DOHH2 (cell line): ENCODE data around the gene COMMD8.

Experiments
- H3F3A ChIP-seq: fragments of 200-600 bp; sonication (generic), shearing (Covaris generic); 2 replicates; pipeline ENCODE4 v1.6.0; 2016; ENCODE audit warnings: antibody characterized with exemption, mild to moderate bottlenecking; ENCODE audit not compliant: control insufficient read depth, insufficient read depth
- H3K27ac ChIP-seq: fragments of 200-600 bp; sonication (generic); 2 replicates; pipeline ENCODE4 v1.5.1; 2014; ENCODE audit warnings: low read depth, mild to moderate bottlenecking, low read length, moderate library complexity
- H3K27me3 ChIP-seq: fragments of 200-600 bp; sonication (generic); 2 replicates; pipeline ENCODE4 v1.6.1; 2014; ENCODE audit warnings: mild to moderate bottlenecking, low read length, mixed read lengths; ENCODE audit not compliant: control insufficient read depth
- H3K36me3 ChIP-seq: fragments of 200-600 bp; sonication (generic); 2 replicates; pipeline ENCODE4 v1.6.1; 2014; ENCODE audit warnings: mild to moderate bottlenecking, low read length, moderate library complexity, mixed read lengths; ENCODE audit not compliant: control insufficient read depth
- H3K4me1 ChIP-seq: fragments of 200-600 bp; sonication (generic); 2 replicates; pipeline ENCODE4 v1.6.1; 2014; ENCODE audit warnings: mild to moderate bottlenecking, low read length, mixed read lengths; ENCODE audit not compliant: control insufficient read depth
- H3K4me2 ChIP-seq: fragments of 200-600 bp; sonication (generic); 2 replicates; pipeline ENCODE4 v1.6.0; 2014; ENCODE audit warnings: mild to moderate bottlenecking, low read length, moderate library complexity
- H3K4me3 ChIP-seq: fragments of 200-600 bp; sonication (generic); 2 replicates; pipeline ENCODE4 v1.5.1; 2014; ENCODE audit warnings: mild to moderate bottlenecking, low read length, mixed read lengths
- H3K79me2 ChIP-seq: fragments of 200-600 bp; sonication (generic); 2 replicates; pipeline ENCODE4 v1.6.1; 2014; ENCODE audit warnings: mild to moderate bottlenecking, low read length, mixed read lengths; ENCODE audit not compliant: control insufficient read depth
- H3K9me2 ChIP-seq: fragments of 200-600 bp; sonication (generic); replicated peaks from 2 replicates; pipeline ENCODE4 v1.6.1; 2014; ENCODE audit warnings: mild to moderate bottlenecking, low read length, mixed read lengths; ENCODE audit not compliant: control insufficient read depth
- H3K9me3 ChIP-seq: fragments of 200-600 bp; sonication (generic); 2 replicates; pipeline ENCODE4 v1.6.1; 2014; ENCODE audit warnings: antibody characterized with exemption, low read length, mixed read lengths; ENCODE audit not compliant: control insufficient read depth, insufficient read depth
- H4K20me1 ChIP-seq: fragments of 200-600 bp; sonication (generic); 2 replicates; pipeline ENCODE4 v1.6.0; 2014; ENCODE audit warnings: low read depth, mild to moderate bottlenecking, antibody characterized with exemption, low read length, moderate library complexity; ENCODE audit not compliant: control insufficient read depth, insufficient read depth
- CTCF ChIP-seq: fragments of 200-600 bp; sonication (generic); IDR thresholded peaks from one replicate; pipeline ENCODE4 v1.5.1; 2014; ENCODE audit warnings: antibody characterized with exemption, mild to moderate bottlenecking, low read depth, low read length; ENCODE audit not compliant: poor library complexity, severe bottlenecking
- EZH2phosphoT487 ChIP-seq: fragments of 200-600 bp; sonication (generic); IDR thresholded peaks from 2 replicates; pipeline ENCODE4 v1.6.1; 2017; ENCODE audit warnings: borderline replicate concordance, mild to moderate bottlenecking, antibody characterized with exemption, low read length, moderate library complexity, mixed read lengths

The COMMD8 gene

GRCh38 chr4:47468706-47469365 lies 5.3 kb upstream of the COMMD8 start:
- no peaks in the 10 kb centered on the region for H3K79me2 ChIP-seq
- H3K27me3 ChIP-seq = no peaks in the 10 kb centered on the region
- no peak overlapping the region for H3K4me2 ChIP-seq
- peaks cover 6% of the 10 kb centered on the region; the same call in 1 of the 2 replicates for H3K9me3 ChIP-seq
- peaks cover 33% of the 10 kb centered on the region for H3K4me1 ChIP-seq
- H4K20me1 ChIP-seq = no peaks in the 10 kb centered on the region
- no peak for TF ChIP-seq CTCF
- no peak for TF ChIP-seq EZH2phosphoT487
- H3K27ac ChIP-seq = no peak overlapping the region
- no peak overlapping the region for H3K4me3 ChIP-seq
- H3K36me3 ChIP-seq = peaks cover 9% of the 10 kb centered on the region
- H3K9me2 ChIP-seq = no peaks in the 10 kb centered on the region
- peaks cover 11% of the 10 kb centered on the region for H3F3A ChIP-seq

GRCh38 chr4:47466056-47466785 lies 2.7 kb upstream of the COMMD8 start:
- peak overlapping the region; percentile 96; the same call in 1 of the 2 replicates for H3K4me2 ChIP-seq
- peaks cover 11% of the 10 kb centered on the region for H3F3A ChIP-seq

DNA sequence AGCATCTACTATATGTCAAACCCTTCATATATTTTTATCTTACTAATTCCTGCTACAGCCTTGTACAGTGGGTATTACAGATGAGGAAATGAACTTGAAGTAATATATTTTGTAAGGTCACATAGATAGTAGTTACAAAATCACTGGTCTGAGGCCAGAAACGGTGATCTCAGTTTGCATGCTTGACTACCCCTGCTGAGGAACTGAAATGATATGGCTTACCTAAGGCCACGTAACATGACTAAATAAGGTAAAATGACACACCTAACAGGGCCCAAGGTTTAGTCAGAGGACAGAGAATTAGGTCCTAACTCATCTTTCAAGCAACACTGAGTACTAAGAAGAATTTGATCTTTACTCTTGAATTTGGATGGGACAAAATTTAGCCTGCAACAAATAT lies 1.5 kb upstream of the COMMD8 start:
- TF ChIP-seq CTCF (no peak), EZH2phosphoT487 (no peak)
- peak overlapping the region; percentile 83 for H3K27ac ChIP-seq
- H3K36me3 ChIP-seq = peaks cover 18% of the 10 kb centered on the region

More at GRCh38 chr4:47466056-47466785, 2.7 kb upstream of the COMMD8 start:
- Histone ChIP-seq H3K36me3 (peaks cover 12% of the 10 kb centered on the region), H3K4me3 (peak overlapping the region; percentile 42; the same call in 1 of the 2 replicates), H3K27me3 (no peaks in the 10 kb centered on the region), H4K20me1 (no peaks in the 10 kb centered on the region), H3K9me3 (peaks cover 6% of the 10 kb centered on the region; the same call in 1 of the 2 replicates), H3K27ac (peak overlapping the region; percentile 83), H3K79me2 (peaks cover 20% of the 10 kb centered on the region), H3K4me1 (peaks cover 51% of the 10 kb centered on the region), H3K9me2 (no peaks in the 10 kb centered on the region)
- TF ChIP-seq EZH2phosphoT487 = no peak
- no peak for TF ChIP-seq CTCF

More for the DNA sequence above, 1.5 kb upstream of the COMMD8 start:
- H3K9me3 ChIP-seq = peaks cover 6% of the 10 kb centered on the region; the same call in 1 of the 2 replicates
- H3K4me2 ChIP-seq = peak overlapping the region; percentile 96
- peak overlapping the region; percentile 42 for H3K4me3 ChIP-seq
- H4K20me1 ChIP-seq = no peaks in the 10 kb centered on the region
- peaks cover 56% of the 10 kb centered on the region for H3K4me1 ChIP-seq
- peaks cover 11% of the 10 kb centered on the region for H3F3A ChIP-seq
- H3K9me2 ChIP-seq = no peaks in the 10 kb centered on the region
- H3K27me3 ChIP-seq = no peaks in the 10 kb centered on the region
- H3K79me2 ChIP-seq = peaks cover 28% of the 10 kb centered on the region
